ENCODE data around the gene RIC8B. TPM values are rescaled to one million over a fixed set of nuclear protein-coding genes. Genes with fewer than 3 reads are reported as not detected.
A peak's percentile ranks its signal among the peaks of the same experiment; 100 is the strongest.
"Not testable (repeated sequence)": the region's sequence is repeated elsewhere in the genome, so short reads cannot be mapped to it uniquely, and the experiment has no call there.

RIC8B gene
- total RNA-seq, 1 donor from 2014 or later = 15.3 TPM

DNA sequence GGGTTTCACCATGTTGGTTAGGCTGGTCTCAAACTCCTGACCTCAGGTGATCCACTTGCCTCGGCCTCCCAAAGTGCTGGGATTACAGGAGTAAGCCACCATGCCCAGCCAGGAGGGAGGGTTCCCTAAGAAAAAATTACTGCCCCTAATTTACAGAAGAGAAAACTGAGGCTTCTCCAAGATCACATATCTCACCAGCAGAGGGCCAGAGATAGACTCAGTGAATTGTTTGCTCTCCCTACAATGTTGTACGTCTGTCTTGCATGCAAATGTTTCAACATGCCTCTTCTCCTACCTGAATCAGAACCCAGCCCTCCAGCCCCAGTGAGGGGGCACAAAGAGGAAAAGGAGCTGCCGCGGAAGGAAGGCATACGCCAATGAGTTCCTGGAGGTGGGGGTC, 132.9 kb downstream of the RIC8B start:
- no peak for DNase-seq

DNA sequence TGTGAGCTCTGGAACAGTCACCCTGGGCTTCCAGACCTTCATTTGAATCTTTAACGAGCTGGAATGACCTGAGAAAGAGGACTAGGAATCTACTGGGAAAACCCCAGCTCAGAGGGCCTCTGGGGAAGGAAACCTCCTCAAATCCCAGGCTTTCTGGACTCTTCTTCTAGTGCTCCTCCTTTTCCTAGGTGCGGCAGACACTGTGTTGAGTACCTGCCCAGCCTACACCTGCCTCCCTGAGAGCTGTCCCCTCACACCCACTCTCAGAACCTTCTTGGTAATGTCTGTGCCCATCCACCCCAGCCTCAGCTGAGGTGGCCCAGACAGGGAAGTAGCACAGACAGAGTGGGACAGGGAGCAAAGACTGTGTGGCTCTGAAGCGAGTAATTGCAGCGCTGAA, 133.4 kb downstream of the RIC8B start:
- DNase-seq = no peak

DNA sequence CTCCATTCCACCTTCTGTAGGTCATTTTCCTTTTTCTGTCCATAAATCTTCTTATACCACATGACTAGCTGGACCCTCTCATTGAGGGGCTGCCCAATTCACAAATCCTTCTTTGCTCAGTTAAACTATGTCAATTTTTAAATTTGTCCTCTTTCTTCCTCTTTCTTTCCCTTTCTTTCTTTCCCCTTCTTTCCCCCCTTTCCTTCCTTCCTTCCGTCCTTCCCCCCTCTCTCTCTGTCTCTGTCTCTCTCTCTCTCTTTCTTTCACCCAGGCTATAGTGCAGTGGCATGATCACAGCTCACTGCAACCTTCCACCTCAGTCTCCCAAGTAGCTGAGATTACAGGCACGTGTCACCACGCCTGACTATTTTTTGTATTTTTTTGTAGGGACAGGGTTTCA, 134.1 kb downstream of the RIC8B start:
- DNase-seq = no peak

DNA sequence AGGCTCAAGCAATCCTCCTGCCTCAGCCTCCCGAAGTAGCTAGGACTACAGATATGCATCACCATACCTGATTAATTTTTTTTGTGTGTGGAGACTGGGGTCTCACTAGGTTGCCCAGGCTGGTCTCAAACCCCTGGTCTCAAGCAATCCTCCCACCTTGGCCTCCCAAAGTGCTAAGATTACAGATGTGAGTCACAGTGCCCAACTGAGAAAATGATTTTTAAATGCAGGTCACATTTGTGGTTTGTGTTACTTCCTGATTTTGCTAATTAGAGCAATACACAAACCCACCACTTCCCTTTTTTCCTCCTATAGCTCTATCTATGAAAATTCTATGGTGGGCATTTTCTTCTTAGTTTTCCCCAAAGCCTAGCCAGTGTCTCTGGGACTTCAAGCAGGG, 135.7 kb downstream of the RIC8B start:
- no peak for DNase-seq

DNA sequence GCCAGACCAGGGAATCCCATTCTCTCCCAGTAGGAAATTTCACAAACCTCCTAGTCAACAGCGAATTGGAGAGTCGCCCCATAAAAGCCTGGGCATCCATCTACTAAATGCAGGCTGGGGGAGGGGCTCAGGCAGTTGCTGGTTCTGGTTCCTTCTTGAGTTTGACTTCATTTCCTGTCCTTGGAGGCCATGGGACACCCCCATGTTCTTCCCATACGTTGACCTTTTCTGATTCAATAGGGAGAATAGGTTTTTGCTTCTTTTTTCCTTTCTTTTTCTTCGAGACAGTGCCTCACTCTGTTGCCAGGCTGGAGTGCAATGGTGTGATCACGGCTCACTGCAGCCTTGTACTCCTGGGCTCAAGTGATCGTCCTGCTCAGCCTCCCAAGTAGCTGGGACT, 137.1 kb downstream of the RIC8B start:
- no peak for DNase-seq

DNA sequence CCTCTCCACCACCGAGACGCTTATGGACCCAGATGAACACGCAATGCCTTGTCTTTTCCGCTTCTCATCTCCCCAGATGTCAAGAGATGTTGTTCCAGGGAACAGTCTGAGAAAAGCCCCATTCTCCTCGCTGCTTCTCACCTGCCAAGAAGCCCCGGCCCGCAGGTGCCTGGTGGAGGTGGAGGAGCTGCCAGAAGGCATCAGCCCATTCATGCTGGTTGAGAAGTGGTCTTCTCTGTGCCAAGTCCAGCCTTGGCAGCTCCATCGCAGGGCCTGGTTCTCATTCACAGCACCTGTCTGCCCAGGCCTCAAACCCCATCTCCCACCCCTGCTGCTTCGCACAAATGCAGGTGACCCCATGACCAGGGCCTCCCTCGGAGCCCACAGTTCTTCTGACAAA, 139.0 kb downstream of the RIC8B start:
- DNase-seq = no peak

DNA sequence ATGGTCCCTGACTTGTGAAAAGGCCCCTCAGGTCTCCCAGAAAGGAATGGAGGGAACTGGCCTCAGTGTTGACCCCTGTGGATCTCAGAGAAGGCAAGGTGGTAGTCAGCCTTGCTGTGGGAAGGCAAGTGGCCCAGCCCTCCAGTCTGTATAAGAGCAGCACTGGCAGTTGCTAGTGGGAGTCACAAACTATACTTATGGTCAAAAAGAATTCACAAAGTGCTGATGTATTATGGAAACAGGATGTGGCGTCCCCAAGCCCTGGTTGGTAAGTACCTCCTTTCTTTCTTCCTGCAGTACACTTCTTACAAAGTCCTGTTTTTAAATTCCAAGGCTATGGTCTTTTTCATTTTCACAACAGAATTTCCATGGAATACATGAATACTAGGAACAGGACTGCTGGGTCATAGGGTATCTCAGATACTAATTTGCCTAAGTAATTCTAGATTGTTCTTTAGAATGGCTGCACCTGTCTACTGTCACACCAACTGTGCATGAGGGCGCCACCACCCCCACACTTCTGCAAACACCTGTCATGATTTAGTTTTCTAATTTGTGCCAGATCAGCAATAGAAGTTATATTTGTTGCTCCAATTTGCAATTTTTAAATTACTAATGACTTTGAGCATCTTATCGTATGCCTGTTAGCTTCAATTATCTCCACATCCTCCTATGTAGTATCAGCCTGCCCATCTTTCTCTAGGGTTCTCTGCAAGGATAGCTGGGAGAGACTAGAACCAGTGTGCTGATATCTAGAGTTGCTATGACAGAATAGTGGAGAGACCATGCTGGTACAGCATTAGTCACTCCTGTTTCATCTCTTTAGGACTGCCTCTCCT, 140.5 kb downstream of the RIC8B start:
- no peak for DNase-seq

DNA sequence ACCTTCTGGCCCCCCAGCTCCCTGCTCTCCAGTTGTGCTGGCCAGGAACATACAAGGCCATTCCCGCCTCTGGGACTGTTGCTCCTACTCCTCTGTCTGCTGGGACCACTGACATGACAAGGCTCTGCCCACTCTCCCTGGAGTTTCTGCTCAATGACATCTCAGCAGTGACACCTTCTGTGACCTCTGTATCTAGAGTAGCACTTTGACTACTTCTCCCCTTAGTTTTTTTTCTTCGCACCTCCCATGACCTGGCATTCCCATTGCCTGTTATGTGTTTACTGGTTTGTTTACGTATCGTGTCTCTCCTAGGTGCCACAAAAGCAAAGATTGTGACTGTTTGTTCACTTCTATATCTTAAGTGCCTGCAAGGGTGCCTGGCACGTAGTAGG, 141.1 kb downstream of the RIC8B start:
- no peak for DNase-seq

DNA sequence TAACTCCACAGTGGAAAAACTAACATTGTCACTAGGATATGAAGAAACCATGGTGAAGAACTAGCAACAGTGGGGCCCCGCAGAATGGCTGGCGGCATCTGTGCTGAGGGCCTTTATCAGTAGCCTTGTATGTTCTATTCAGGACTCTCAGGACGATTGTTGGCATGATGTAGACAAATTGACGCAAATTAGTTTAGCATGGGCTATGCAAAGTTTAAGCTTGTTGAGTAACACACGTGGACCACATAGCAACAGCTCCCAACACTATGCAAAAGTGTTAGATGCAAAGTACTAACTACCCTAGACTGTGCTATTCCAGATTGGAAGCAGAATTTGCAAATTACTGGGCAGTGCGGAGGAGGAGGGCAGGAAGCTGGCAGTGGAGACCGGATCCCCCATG, 143.0 kb downstream of the RIC8B start:
- DNase-seq = peak; percentile 19

DNA sequence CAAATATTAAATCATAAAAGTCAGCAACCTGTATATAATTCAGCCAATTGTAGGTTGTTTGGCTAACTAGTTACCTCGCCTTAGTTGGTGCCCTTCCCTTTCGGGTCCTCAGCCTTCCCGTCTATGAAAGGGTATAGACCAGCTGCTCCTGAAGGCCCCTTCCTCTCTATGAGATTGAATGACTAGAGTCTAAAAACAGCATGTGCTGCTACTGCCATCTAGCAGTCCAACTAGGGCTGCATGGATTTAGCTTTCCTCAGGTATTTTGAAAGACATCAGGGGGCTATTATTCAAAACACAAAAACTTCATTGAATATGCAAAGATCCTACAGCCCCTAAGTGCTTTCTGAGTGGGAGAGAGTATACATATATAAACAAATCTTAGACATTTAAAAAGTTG, 144.3 kb downstream of the RIC8B start:
- DNase-seq = peak; percentile 59

DNA sequence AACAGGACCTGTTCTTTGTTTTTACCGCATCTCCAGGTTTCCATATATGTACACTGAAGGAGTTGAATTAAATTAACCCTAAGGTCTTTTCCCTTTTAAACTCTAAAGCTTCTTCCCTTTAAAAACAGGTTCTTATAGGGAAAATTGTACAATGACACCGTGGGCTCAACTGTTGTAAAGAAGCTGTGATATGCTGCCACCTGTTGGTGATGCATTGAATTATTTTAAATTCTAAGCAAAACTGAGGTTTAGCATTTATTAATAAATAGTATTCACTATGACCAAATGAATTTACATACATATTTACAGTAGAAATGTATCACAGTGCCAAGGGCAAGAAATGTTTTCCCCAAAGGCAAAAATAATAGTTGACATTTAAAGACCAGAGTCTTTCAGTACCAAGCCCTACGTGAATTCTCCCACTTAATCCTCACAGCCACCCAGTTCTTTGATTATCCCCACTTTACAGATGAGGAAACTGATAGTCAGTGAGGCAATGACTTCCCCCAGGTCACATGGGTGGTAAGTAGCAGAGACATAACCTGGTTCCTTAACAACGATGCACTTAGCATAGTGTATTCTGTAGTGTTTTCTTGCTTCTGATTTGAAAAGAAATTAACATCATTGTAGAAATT, 145.5 kb downstream of the RIC8B start:
- peak; percentile 78 for DNase-seq

DNA sequence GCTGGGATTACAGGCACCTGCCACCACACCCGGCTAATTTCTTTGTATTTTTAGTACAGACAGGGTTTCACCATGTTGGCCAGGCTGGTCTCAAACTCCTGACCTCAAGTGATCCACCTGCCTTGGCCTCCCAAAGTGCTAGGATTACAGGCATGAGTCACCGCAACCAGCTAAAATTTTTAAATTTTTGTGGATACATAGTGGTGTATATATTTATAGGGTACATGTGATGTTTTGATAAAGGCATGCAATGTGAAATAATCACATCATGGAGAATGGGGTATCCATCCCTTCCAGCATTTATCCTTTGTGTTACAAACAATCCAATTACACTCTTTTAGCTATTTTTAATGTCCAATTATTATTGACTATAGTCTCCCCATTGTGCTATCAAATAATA, 147.5 kb downstream of the RIC8B start:
- not testable (repeated sequence) for DNase-seq

DNA sequence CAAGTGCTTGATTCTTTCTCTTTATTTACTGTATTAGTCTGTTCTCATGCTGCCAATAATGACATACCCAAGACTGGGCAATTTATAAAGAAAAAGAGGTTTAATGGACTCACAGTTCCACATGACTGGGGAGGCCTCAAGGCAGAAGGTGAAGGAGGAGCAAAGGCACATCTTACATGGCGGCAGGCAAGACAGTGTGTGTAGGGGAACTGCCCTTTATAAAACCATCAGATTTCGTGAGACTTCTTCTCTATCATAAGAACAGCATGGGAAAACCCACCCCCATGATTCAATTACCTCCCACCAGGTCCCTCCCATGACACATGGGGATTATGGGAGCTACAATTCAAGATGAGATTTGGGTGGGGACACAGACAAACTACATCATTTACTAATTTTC, 149.1 kb downstream of the RIC8B start:
- DNase-seq = not testable (repeated sequence)

DNA sequence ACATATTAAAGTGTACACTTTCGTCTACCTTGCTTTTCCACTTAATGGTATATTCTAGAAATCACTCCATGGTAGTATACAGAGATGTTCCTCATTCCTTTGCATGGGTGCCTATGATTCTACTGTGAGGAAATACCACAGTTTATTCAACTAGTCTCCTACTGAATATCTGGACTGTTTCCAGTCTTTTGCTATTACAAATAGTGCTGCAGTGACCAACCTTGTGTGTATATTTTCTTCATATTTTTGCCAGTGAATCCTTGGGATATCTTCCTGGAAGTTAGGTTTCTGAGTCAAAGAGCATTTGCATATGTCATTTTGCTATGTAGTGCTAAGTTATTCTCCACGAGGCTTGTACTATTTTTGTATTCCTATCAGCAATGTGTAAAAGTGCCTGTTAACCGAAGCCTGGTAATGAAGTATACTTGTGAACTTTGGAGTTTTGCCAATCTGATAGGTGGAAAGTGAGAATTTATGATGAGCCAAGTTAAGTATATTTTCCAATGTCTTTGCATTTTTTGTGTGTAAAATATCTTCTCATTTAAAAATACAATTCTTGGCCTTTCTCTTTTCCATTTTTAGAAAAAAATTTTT, 149.9 kb downstream of the RIC8B start:
- DNase-seq = no peak

DNA sequence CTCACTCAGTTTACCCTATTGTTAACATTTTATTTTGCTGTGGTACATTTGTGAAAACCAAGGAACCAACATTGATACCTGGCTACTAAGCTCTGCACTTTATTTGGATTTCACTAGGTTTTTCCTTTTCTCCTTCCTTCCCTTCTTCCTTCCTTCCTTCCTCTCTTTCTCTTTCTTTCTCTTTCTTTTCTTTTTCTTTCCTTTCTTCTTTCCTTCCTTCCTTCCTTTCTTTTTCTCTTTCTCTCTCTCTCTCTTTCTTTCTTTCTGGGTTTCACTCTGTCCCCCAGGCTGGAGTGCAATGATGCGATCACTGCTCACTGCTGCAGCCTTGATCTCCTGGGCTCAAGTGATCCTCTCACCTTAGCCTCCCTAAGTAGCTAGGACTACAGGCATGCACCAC, 152.2 kb downstream of the RIC8B start:
- DNase-seq = no peak

DNA sequence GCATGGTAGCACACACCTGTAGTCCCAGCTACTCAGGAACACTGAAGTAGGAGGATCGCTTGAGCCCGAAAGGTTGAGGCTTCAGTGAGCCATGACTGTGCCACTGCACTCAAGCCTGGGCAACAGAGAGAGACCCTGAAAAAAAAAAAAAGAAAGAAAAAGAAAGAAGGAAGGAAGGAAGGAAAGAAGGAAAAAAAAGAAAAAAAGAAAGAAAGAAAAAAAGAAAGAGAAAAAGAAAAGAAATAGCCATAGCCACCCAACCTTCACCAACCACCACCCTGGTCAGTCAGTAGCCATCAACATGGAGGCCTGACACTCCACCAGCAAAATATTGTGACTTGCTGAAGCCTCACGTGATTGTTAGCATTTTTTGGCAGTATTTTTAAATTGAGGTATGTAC, 159.8 kb downstream of the RIC8B start:
- DNase-seq = no peak

Other genes starting within 250 kb of the RIC8B start
- not detected in 2 replicates for gene RFX4, start 191.7 kb upstream of the RIC8B start, total RNA-seq
- gene TMEM263, start 181.2 kb downstream of the RIC8B start, total RNA-seq = 46.8 and 48.1 TPM in 2 replicates
- 6.5 and 7.2 TPM in 2 replicates for gene MTERF2, start 212.5 kb downstream of the RIC8B start, total RNA-seq

Data from dermis blood vessel endothelial cell (primary cell).